Lower lobe of right lung (tissue), 2 donors: ENCODE data around the gene IKZF3. TPM values are rescaled to one million over a fixed set of nuclear protein-coding genes. Genes with fewer than 3 reads are reported as not detected.

ENCODE experiments used
- ATAC-seq, 2 donors: fragments of 200-7000 bp; cut with Tn5 transposase; one replicate each; pipeline ENCODE4 v1.9.1; 2020 to 2022; ENCODE audit warnings: mild to moderate bottlenecking in 2 of 2, moderate library complexity in 2 of 2
- DNase-seq: peaks from one replicate; pipeline ENCODE4 v3.0.0-alpha.2; 2020
- H3K27ac ChIP-seq: fragments of 200-600 bp; one replicate; pipeline ENCODE4 v1.8.0; 2022
- H3K27me3 ChIP-seq: fragments of 200-600 bp; one replicate; pipeline ENCODE4 v1.8.0; 2022; ENCODE audit warnings: low read depth
- H3K36me3 ChIP-seq: fragments of 200-600 bp; one replicate; pipeline ENCODE4 v1.8.0; 2022; ENCODE audit warnings: mild to moderate bottlenecking
- H3K4me1 ChIP-seq: fragments of 200-600 bp; one replicate; pipeline ENCODE4 v1.8.0; 2022
- H3K4me3 ChIP-seq: fragments of 200-600 bp; one replicate; pipeline ENCODE4 v1.8.0; 2022; ENCODE audit warnings: mild to moderate bottlenecking
- H3K9me3 ChIP-seq: fragments of 200-600 bp; one replicate; pipeline ENCODE4 v1.8.0; 2022
- intact Hi-C: fragments of 100-400 bp; cut with DNase I; formaldehyde crosslinking; loops from one replicate; pipeline ENCODE4 v1.11.0; 2022
- total RNA-seq: library from RNA; stranded (reverse); fragmentation: NEBNext Ultra II Directional; extraction: Animal tissue kit (Norgen Biotek cat#: 25700); gene quantifications from one replicate; pipeline ENCODE4 v1.2.1, GENCODE V29; 2021
- TF ChIP-seq, protein P1 (sequence below): fragments of 200-600 bp; IDR thresholded peaks from one replicate; pipeline ENCODE4 v1.8.0; 2022; ENCODE audit warnings: antibody characterized with exemption, mild to moderate bottlenecking
- donor health status: DM: no; HTN: yes; CAD: no; lungs with severe emphysema.

The IKZF3 gene
- total RNA-seq, 1 donor from 2014 or later: 7.1 TPM

DNA sequence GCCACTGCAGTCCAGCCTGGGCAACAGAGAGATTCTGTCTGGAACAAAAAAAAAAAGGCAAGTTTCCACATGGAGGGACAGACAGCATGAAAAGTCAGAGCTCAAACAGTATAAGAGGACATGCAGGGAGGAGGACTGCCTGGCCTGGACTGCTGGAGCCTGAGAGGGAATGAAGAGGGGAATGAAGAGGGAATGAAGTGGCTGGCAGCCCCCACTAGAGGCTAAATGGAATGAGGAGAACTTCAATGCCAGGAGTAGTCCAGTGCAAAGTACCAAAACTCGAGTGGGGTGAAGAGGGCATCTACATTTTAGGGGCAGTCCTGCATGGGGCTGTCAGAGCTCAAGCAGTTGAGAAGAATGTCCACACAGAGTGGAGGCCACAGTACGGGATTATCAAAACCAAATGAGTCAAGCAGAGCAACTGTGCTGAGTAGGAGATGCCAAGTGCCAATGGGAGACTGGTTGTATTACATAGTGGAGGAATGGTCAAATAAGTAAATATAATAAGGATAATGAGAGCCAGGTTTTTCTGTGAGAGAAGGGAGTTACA, 22.9 kb downstream of the IKZF3 start:
- Histone ChIP-seq H3K9me3 (peaks cover 10% of the 10 kb centered on the region), H3K27ac (no peak overlapping the region), H3K4me1 (no peaks in the 10 kb centered on the region), H3K36me3 (no peaks in the 10 kb centered on the region), H3K4me3 (no peak overlapping the region), H3K27me3 (no peaks in the 10 kb centered on the region)
- ATAC-seq (peak; percentile 90 to 93), DNase-seq (no peak)
- TF ChIP-seq, protein P1, sequence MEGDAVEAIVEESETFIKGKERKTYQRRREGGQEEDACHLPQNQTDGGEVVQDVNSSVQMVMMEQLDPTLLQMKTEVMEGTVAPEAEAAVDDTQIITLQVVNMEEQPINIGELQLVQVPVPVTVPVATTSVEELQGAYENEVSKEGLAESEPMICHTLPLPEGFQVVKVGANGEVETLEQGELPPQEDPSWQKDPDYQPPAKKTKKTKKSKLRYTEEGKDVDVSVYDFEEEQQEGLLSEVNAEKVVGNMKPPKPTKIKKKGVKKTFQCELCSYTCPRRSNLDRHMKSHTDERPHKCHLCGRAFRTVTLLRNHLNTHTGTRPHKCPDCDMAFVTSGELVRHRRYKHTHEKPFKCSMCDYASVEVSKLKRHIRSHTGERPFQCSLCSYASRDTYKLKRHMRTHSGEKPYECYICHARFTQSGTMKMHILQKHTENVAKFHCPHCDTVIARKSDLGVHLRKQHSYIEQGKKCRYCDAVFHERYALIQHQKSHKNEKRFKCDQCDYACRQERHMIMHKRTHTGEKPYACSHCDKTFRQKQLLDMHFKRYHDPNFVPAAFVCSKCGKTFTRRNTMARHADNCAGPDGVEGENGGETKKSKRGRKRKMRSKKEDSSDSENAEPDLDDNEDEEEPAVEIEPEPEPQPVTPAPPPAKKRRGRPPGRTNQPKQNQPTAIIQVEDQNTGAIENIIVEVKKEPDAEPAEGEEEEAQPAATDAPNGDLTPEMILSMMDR: no peak
- intact Hi-C loops: no loop called here

DNA sequence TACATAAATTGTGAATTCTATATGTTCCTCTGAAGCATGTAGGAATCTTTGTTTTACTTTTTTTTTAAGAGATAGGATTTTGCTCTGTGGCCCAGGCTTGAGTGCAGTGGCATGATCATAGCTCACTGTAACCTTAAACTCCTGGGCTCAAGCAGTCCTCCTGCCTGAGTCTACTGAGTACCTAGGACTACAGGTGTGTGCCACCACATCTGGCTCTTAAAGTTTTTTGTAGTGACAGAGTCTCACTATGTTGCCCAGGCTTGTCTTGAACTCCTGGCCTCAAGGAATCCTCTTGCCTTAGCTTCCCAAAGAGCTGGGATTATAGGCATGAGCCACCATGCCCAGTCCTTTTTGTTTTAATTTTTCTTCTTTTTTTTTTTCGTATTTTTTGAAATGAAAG, 25.3 kb downstream of the IKZF3 start:
- Histone ChIP-seq H3K27me3 (no peaks in the 10 kb centered on the region), H3K27ac (no peak overlapping the region), H3K4me1 (no peaks in the 10 kb centered on the region), H3K4me3 (no peak overlapping the region), H3K36me3 (no peaks in the 10 kb centered on the region), H3K9me3 (peaks cover 10% of the 10 kb centered on the region)
- ATAC-seq (no peak), DNase-seq (no peak)
- intact Hi-C loops: no loop called here
- TF ChIP-seq, protein P1: no peak

DNA sequence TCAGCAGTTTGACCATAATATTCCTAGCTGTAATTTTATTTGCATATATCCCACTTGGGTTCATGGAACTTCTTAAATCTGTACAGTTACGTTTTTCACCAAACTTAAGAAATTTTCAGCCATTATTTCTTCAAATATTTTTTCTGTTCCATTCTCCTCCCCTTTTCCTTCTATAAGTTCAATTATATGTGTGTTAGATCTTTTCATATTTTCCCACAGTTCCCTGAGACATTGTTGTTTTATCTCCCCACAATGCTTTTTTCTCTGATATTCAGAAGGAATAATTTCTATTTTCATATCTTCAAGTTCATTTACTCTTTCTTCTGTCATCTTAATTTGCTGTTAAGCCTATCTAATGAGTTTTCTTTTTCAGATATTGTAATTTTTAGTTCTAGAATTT, 26.1 kb downstream of the IKZF3 start:
- no peaks in the 10 kb centered on the region for H3K4me1 ChIP-seq
- H3K4me3 ChIP-seq: no peak overlapping the region
- no peak for ATAC-seq
- TF ChIP-seq, protein P1: no peak
- no peak for DNase-seq
- no peaks in the 10 kb centered on the region for H3K36me3 ChIP-seq
- H3K9me3 ChIP-seq: peaks cover 10% of the 10 kb centered on the region
- intact Hi-C loops: no loop called here
- H3K27ac ChIP-seq: no peak overlapping the region
- H3K27me3 ChIP-seq: no peaks in the 10 kb centered on the region

DNA sequence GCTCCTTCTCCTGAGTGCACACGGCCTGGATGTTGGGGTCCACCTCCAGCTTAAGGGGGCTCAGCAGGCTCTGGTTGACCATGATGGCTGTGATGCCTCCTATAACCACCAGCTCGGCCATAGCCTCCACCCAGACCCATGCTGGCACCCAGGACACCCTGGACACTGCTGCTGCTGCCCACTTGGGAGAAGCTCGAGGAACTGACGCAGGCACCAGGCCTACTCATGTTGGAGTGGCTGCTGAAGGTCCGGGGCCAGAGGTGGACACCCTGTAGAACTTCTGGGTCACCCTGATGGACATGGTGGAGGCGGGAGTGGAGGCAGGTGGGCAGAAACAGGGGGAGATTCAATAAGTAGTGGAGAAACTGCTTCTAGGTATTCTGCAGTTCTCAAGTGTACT, 28.0 kb downstream of the IKZF3 start:
- DNase-seq: no peak
- no peak overlapping the region for H3K4me3 ChIP-seq
- H3K4me1 ChIP-seq: no peaks in the 10 kb centered on the region
- H3K27ac ChIP-seq: no peak overlapping the region
- intact Hi-C loops: no loop called here
- TF ChIP-seq, protein P1: no peak
- no peaks in the 10 kb centered on the region for H3K36me3 ChIP-seq
- ATAC-seq: no peak
- peaks cover 10% of the 10 kb centered on the region for H3K9me3 ChIP-seq
- H3K27me3 ChIP-seq: no peaks in the 10 kb centered on the region

DNA sequence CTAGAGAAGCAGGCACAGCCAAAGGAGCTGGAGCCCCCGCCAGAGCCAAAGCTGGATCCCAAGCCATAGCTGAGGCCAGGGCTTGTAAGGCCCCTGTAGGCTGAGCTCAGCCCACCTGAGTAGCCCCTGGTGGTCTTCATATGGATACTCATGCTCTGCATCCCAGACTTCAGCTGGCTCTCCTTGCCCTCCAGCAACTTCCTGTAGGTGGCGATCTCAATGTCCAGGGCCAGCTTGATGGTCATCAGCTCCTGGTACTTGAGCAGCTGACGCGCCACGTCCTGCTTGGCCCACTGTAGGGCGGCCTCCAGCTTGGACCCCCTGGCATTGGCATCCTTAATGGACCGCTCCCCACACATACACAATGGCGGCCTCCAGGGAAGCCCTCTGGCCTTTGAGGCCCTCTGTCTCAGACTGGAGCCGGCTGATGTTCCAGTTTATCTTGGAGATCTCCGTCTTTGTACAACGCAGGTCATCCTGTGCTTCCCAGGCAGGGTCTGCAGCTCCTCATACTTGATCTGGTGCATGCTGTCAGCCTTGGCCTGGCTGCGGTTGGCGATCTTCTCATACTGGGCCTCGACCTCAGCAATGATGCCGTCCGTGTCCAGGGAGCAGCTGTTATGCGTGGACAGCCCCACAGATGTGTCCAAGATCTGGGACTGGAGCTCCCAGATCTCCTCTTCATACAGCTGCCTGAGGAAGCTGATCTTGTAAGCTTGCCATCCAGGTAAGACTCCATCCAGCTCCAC, 28.9 kb downstream of the IKZF3 start:
- TF ChIP-seq, protein P1: no peak
- H3K36me3 ChIP-seq: no peaks in the 10 kb centered on the region
- intact Hi-C loops: no loop called here
- peaks cover 10% of the 10 kb centered on the region for H3K9me3 ChIP-seq
- H3K27ac ChIP-seq: no peak overlapping the region
- no peak overlapping the region for H3K4me3 ChIP-seq
- no peaks in the 10 kb centered on the region for H3K4me1 ChIP-seq
- no peaks in the 10 kb centered on the region for H3K27me3 ChIP-seq
- ATAC-seq: no peak
- DNase-seq: no peak
